T-cell (primary cell): ENCODE measurements around the gene SSBP3. TPM values are rescaled to one million over a fixed set of nuclear protein-coding genes. Genes with fewer than 3 reads are reported as not detected.

ENCODE experiments used
- ATAC-seq, 4 experiments: fragments of 200-7000 bp in 3 of 4; fragments of 150-1000 bp in 1 of 4; cut with Tn5 transposase; replicated peaks in 1 of 4; 1 replicate in 3 of 4; 2 replicates in 1 of 4; pipeline ENCODE4 v1.10.0; 2021; ENCODE audit warnings: moderate library complexity in 3 of 4, mild to moderate bottlenecking in 2 of 4, moderate number of reproducible peaks in 1 of 4
- CTCF ChIA-PET, 2 donors: fragments of 300-600 bp; sonication (Branson Sonifier 250); formaldehyde crosslinking; loops; one replicate each; lab custom pipeline; 2022; ENCODE audit warnings: antibody characterized with exemption in 2 of 2; lab: Charles Lee
- POLR2A ChIA-PET, 2 donors: fragments of 300-600 bp; sonication (Branson Sonifier 250); formaldehyde crosslinking; loops; one replicate each; lab custom pipeline; 2022; ENCODE audit warnings: antibody characterized with exemption in 2 of 2; lab: Charles Lee
- DNase-seq, 35 experiments: peaks; one replicate each; pipeline versions ENCODE4 v3.0.0 to v3.0.0-alpha.2; 2013 to 2023
- H3K27ac ChIP-seq: one replicate; pipeline ENCODE4 v1.5.1; 2013; ENCODE audit warnings: low read length
- H3K27me3 ChIP-seq, 2 experiments: replicated peaks in 1 of 2; 1 replicate in 1 of 2; 2 replicates in 1 of 2; pipeline versions ENCODE4 v1.6.1 to v1.7.0; 2013; ENCODE audit warnings: low read length in 1 of 2, mixed read lengths in 1 of 2; ENCODE audit not compliant: control insufficient read depth in 2 of 2, insufficient read depth in 2 of 2; ENCODE audit errors: extremely low read depth in 1 of 2
- H3K36me3 ChIP-seq, 2 donors: 1 replicate in 1 of 2; 2 replicates in 1 of 2; pipeline versions ENCODE4 v1.6.1 to v1.7.0; 2013; ENCODE audit warnings: low read length in 1 of 2; ENCODE audit not compliant: control insufficient read depth in 2 of 2, insufficient read depth in 1 of 2; ENCODE audit errors: extremely low read depth in 1 of 2
- H3K4me1 ChIP-seq, 2 experiments: 1 replicate in 1 of 2; 2 replicates in 1 of 2; pipeline versions ENCODE4 v1.6.1 to v1.7.0; 2013; ENCODE audit warnings: low read length in 2 of 2, mixed read lengths in 1 of 2; ENCODE audit not compliant: insufficient read depth in 2 of 2, control insufficient read depth in 1 of 2; ENCODE audit errors: extremely low read depth in 1 of 2
- H3K4me3 ChIP-seq, 2 donors: 1 replicate in 1 of 2; 2 replicates in 1 of 2; pipeline versions ENCODE4 v1.5.1 to v1.7.0; 2013; ENCODE audit warnings: mild to moderate bottlenecking in 2 of 2, low read length in 1 of 2, moderate library complexity in 1 of 2; ENCODE audit not compliant: control insufficient read depth in 1 of 2; ENCODE audit errors: extremely low read depth in 1 of 2
- H3K9me3 ChIP-seq: 2 replicates; pipeline ENCODE4 v1.7.0; 2013
- H3K27ac Mint-ChIP-seq, 2 donors: one replicate each; pipeline ENCODE4 v1.8.0; 2020 to 2021; ENCODE audit warnings: mild to moderate bottlenecking in 2 of 2, mixed read lengths in 2 of 2
- H3K27me3 Mint-ChIP-seq, 2 donors: one replicate each; pipeline ENCODE4 v1.8.0; 2021 to 2022; ENCODE audit warnings: mixed read lengths in 2 of 2
- H3K36me3 Mint-ChIP-seq: one replicate; pipeline ENCODE4 v1.8.0; 2021; ENCODE audit warnings: mixed read lengths
- H3K4me1 Mint-ChIP-seq, 3 donors: one replicate each; pipeline ENCODE4 v1.8.0; 2020 to 2022; ENCODE audit warnings: mixed read lengths in 3 of 3, mild to moderate bottlenecking in 1 of 3
- H3K4me3 Mint-ChIP-seq, 3 donors: one replicate each; pipeline ENCODE4 v1.8.0; 2020 to 2022; ENCODE audit warnings: mild to moderate bottlenecking in 3 of 3, mixed read lengths in 3 of 3, moderate library complexity in 3 of 3
- H3K9me3 Mint-ChIP-seq, 3 donors: one replicate each; pipeline ENCODE4 v1.8.0; 2020 to 2022; ENCODE audit warnings: mixed read lengths in 3 of 3
- WGBS: methylation state at CpG from one replicate; pipeline ENCODE4 v1.1.5; 2013; ENCODE audit warnings: missing lambda C conversion rate; ENCODE audit not compliant: insufficient coverage; 5-methylcytosine and 5-hydroxymethylcytosine counted together
- total RNA-seq, 35 experiments: library from RNA in 6 of 35; stranded (reverse) in 6 of 35; fragments of 120-200 nt in 1 of 35; gene quantifications; one replicate each; pipeline versions ENCODE4 v1.2.1 to v1.2.4 and lab custom pipeline; 2013 to 2026

The SSBP3 gene
- total RNA-seq, 5 donors from 2014 or later (not counting 1 experiment from before 2014, with no cell fraction given) = 51.5 to 84.5 (median 69.2) TPM

DNA sequence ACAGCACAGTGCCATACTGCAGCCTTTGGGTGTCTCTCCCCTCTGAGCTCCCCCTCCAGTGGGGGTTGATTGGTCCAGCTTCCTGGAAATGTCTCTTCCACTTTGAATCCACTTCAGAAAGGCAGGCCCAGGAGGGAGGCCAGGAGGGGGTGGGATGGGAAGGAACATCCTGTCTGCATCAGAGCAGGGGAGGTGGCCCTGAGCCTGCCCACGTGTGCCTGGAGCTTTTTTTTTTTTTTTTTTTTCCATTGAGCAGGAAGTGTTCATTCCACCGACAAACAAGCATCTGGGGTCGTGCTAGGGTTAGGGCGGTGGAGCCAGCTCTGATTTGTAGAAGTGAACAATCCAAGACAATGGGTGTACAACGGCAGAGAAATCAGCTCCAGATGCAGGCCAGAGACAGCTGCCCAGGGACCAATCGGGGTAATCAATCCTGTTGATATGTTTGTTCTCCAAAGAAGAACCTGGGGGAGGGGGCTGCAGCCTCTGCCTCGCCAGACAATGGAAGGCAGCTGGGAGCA lies 93.3 kb downstream of the SSBP3 start:
- Mint-ChIP-seq H3K4me3 (peak overlapping the region in 1 of 3 donors; percentile 43), H3K36me3 (peaks cover 3% of the 10 kb centered on the region), H3K4me1 (peaks cover 68 to 77% (median 74%) of the 10 kb centered on the region in 3 donors), H3K27me3 (no peaks in the 10 kb centered on the region), H3K9me3 (no peaks in the 10 kb centered on the region), H3K27ac (peak overlapping the region; percentile 63 to 72)
- WGBS = 35% methylated on average over 5 of the region's 7 CpGs
- Histone ChIP-seq H3K9me3 (no peaks in the 10 kb centered on the region), H3K4me3 (no peak overlapping the region), H3K36me3 (no peaks in the 10 kb centered on the region), H3K4me1 (peaks cover 40 to 62% of the 10 kb centered on the region in 2 experiments), H3K27ac (no peak overlapping the region), H3K27me3 (no peaks in the 10 kb centered on the region)
- ATAC-seq = peak in 3 of 4 experiments; percentile 32 to 43 (median 41)
- DNase-seq = no peak
- CTCF ChIA-PET = interaction anchor here in 1 of 2 donors (0.5 to 0.8 kb wide), 4 partner anchors 17 to 239 kb away, joined by 4 to 6 read pairs (median 4); no protein-coding TSS in a partner anchor
- POLR2A ChIA-PET = interaction anchor here in 1 of 2 donors (0.5 to 0.6 kb wide), 4 partner anchors 18 to 646 kb away, joined by 3 to 9 read pairs (median 4); no protein-coding TSS in a partner anchor

GRCh38 chr1:54311506-54311905 lies 94.7 kb downstream of the SSBP3 start:
- peak overlapping the region in 1 of 3 donors; percentile 65 for H3K4me3 Mint-ChIP-seq
- no peak for DNase-seq
- no peaks in the 10 kb centered on the region for H3K9me3 Mint-ChIP-seq
- CTCF ChIA-PET = interaction anchor here in 1 of 2 donors (0.7 to 0.8 kb wide), 2 partner anchors 12 to 178 kb away, joined by 3 to 6 read pairs; no protein-coding TSS in a partner anchor
- no peaks in the 10 kb centered on the region for H3K27me3 Mint-ChIP-seq
- WGBS = no CpG with 5 or more reads among the region's 7 CpGs
- no peaks in the 10 kb centered on the region for H3K36me3 Mint-ChIP-seq
- no peaks in the 10 kb centered on the region for H3K9me3 ChIP-seq
- POLR2A ChIA-PET = no interaction called here
- peaks cover 0 to 3% of the 10 kb centered on the region in 2 donors for H3K36me3 ChIP-seq
- no peak for ATAC-seq
- peaks cover 40 to 68% of the 10 kb centered on the region in 2 experiments for H3K4me1 ChIP-seq
- H3K27ac ChIP-seq = no peak overlapping the region
- H3K4me3 ChIP-seq = no peak overlapping the region
- H3K4me1 Mint-ChIP-seq = peaks cover 73 to 83% (median 81%) of the 10 kb centered on the region in 3 donors
- no peaks in the 10 kb centered on the region for H3K27me3 ChIP-seq
- H3K27ac Mint-ChIP-seq = peak overlapping the region; percentile 46 to 84

GRCh38 chr1:54310439-54311328 lies 95.5 kb downstream of the SSBP3 start:
- WGBS = 74% methylated on average over 5 of the region's 12 CpGs
- H3K9me3 Mint-ChIP-seq = no peaks in the 10 kb centered on the region
- H3K4me1 Mint-ChIP-seq = peaks cover 78 to 87% (median 86%) of the 10 kb centered on the region in 3 donors
- ChIA-PET POLR2A (interaction anchor here in 1 of 2 donors (0.6 kb wide), 2 partner anchors 43 to 418 kb away, joined by 3 to 5 read pairs; no protein-coding TSS in a partner anchor), CTCF (interaction anchor here in 1 of 2 donors (0.6 to 0.7 kb wide), 3 partner anchors 46 to 177 kb away, joined by 3 to 6 read pairs (median 4); no protein-coding TSS in a partner anchor)
- no peaks in the 10 kb centered on the region for H3K27me3 Mint-ChIP-seq
- ATAC-seq (peak; percentile 41 to 73 (median 64)), DNase-seq (peak in 1 of 35 experiments; percentile 15)
- H3K36me3 Mint-ChIP-seq = no peaks in the 10 kb centered on the region
- Histone ChIP-seq H3K4me3 (no peak overlapping the region), H3K36me3 (peaks cover 0 to 3% of the 10 kb centered on the region in 2 donors), H3K9me3 (no peaks in the 10 kb centered on the region), H3K27ac (no peak overlapping the region), H3K27me3 (no peaks in the 10 kb centered on the region), H3K4me1 (peaks cover 40 to 71% of the 10 kb centered on the region in 2 experiments)
- H3K4me3 Mint-ChIP-seq = peak overlapping the region in 2 of 3 donors; percentile 47 to 65
- peak overlapping the region; percentile 72 to 84 for H3K27ac Mint-ChIP-seq

DNA sequence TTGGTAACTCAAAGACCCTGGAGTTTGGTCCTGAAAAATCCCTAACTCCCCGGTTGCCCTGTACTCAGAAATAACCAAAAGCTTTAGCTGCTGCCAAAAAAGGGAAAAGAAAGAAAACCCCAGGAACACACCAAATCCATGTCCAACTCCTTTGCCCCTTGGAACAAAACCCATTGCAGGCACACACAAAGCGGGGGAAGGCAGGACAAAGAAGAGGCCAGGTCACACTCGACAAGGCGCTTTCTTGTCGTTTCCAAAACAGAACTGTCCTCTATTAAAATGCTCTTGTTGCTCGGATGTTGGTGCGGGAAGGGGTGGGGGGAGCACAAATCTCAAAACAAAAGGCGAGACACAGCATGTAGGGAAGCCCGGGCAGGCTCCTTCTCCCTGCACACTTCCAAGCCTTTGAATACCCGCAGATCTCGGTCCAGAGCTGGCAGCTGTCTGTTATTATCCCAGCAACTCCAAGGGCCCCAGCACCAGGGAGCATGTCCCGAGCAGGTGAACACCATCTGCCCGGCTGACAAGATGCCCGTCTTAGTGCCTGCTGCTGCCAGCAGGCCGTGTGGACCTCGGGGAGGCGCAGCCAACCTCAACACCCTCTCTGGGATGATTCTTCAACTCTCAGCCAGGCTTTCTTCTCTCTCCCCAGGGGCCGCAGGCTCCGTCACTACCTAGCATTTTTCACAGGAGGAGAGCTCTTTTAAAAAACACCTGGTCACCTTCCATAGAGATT lies 96.4 kb downstream of the SSBP3 start:
- no peaks in the 10 kb centered on the region for H3K27me3 ChIP-seq
- H3K27ac Mint-ChIP-seq = peak overlapping the region; percentile 72 to 81
- CTCF ChIA-PET = interaction anchor here in 1 of 2 donors (0.7 kb wide), 2 partner anchors 173 to 178 kb away, joined by 3 to 6 read pairs; no protein-coding TSS in a partner anchor
- peak overlapping the region in 1 of 2 donors; percentile 45 for H3K4me3 ChIP-seq
- peaks cover 42 to 73% of the 10 kb centered on the region in 2 experiments for H3K4me1 ChIP-seq
- ATAC-seq = peak in 1 of 4 experiments; percentile 7
- H3K27ac ChIP-seq = no peak overlapping the region
- H3K36me3 ChIP-seq = peaks cover 0 to 3% of the 10 kb centered on the region in 2 donors
- H3K36me3 Mint-ChIP-seq = no peaks in the 10 kb centered on the region
- no peaks in the 10 kb centered on the region for H3K9me3 Mint-ChIP-seq
- H3K27me3 Mint-ChIP-seq = no peaks in the 10 kb centered on the region
- no peak for DNase-seq
- peaks cover 79 to 84% (median 83%) of the 10 kb centered on the region in 3 donors for H3K4me1 Mint-ChIP-seq
- peak overlapping the region in 2 of 3 donors; percentile 47 to 65 for H3K4me3 Mint-ChIP-seq
- WGBS = 88% methylated on average over 13 of the region's 19 CpGs
- POLR2A ChIA-PET = interaction anchor here (0.5 to 0.6 kb wide), 3 partner anchors 34 to 418 kb away, joined by 3 to 5 read pairs (median 3); no protein-coding TSS in a partner anchor
- no peaks in the 10 kb centered on the region for H3K9me3 ChIP-seq

DNA sequence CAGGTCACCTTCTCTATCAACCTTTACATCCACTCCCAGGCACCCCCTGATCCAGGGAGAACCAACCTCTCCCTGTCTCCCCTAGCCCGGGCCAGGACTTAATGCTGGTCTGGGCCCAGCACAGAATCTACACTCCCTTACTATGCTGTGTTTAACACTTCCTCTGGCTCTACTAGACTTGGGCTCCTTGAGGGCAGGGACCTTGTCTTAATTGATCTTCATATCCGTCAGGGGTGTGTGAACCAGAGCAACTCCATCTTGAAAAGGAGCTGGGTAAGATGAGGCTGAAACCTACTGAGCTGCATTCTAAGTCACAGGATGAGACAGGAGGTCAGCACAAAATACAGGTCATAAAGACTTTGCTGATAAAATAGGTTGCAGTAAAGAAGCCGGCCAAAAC lies 98.9 kb downstream of the SSBP3 start:
- Histone ChIP-seq H3K27me3 (no peaks in the 10 kb centered on the region), H3K36me3 (peaks cover 0 to 3% of the 10 kb centered on the region in 2 donors), H3K4me1 (peaks cover 38 to 74% of the 10 kb centered on the region in 2 experiments), H3K9me3 (no peaks in the 10 kb centered on the region), H3K27ac (no peak overlapping the region), H3K4me3 (no peak overlapping the region)
- WGBS = 100% methylated on average over 1 of the region's 3 CpGs
- Mint-ChIP-seq H3K27ac (peak overlapping the region in 1 of 2 donors; percentile 28), H3K4me3 (no peak overlapping the region), H3K4me1 (peaks cover 83 to 84% (median 84%) of the 10 kb centered on the region in 3 donors), H3K27me3 (no peaks in the 10 kb centered on the region), H3K36me3 (no peaks in the 10 kb centered on the region), H3K9me3 (no peaks in the 10 kb centered on the region)
- no peak for DNase-seq
- ATAC-seq = no peak
- CTCF ChIA-PET = no interaction called here
- POLR2A ChIA-PET = interaction anchor here in 1 of 2 donors (0.6 kb wide), 1 partner anchor 122 kb away, joined by 6 read pairs; no protein-coding TSS in a partner anchor
